ENCODE results near the gene CLSTN2. TPM values are rescaled to one million over a fixed set of nuclear protein-coding genes. Genes with fewer than 3 reads are reported as not detected.
A peak's percentile ranks its signal among the peaks of the same experiment; 100 is the strongest.

Gene CLSTN2
- total and polyA plus RNA-seq, 2 experiments from 2014 or later: 3.5 to 7.0 TPM

DNA sequence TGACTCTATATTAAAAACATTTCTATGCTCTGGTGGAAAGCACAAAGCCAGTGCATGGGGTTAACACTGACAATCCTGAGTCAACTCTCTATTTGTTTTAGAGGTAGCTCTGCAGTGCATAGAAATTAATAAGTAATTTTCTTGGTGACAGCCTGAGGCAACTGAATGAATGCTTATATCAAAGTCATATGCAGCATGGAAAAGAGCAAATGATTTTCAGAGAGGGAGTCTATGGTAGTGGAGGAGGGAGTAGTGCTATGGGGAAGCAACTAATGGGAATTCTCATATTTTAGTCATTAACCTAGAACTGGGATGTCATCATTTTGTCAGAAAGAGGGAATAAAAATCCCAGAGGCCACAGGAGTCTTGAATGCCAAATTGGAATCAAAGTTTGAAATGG is 99.1 kb downstream of the CLSTN2 start:
- TF ChIP-seq, protein P1, sequence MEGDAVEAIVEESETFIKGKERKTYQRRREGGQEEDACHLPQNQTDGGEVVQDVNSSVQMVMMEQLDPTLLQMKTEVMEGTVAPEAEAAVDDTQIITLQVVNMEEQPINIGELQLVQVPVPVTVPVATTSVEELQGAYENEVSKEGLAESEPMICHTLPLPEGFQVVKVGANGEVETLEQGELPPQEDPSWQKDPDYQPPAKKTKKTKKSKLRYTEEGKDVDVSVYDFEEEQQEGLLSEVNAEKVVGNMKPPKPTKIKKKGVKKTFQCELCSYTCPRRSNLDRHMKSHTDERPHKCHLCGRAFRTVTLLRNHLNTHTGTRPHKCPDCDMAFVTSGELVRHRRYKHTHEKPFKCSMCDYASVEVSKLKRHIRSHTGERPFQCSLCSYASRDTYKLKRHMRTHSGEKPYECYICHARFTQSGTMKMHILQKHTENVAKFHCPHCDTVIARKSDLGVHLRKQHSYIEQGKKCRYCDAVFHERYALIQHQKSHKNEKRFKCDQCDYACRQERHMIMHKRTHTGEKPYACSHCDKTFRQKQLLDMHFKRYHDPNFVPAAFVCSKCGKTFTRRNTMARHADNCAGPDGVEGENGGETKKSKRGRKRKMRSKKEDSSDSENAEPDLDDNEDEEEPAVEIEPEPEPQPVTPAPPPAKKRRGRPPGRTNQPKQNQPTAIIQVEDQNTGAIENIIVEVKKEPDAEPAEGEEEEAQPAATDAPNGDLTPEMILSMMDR (IDR thresholded peaks at IDR 0.05; ENCODE audit: low read depth, low read length): no peak
- Histone ChIP-seq H3K4me1 (ENCODE audit: low read depth) (no peaks in the 10 kb centered on the region), H3K9me3 (ENCODE audit: low read depth) (no peaks in the 10 kb centered on the region), H3K27me3 (no peaks in the 10 kb centered on the region), H3K4me3 (no peak overlapping the region), H3K27ac (no peak overlapping the region), H3K36me3 (no peaks in the 10 kb centered on the region)
- DNase-seq (ENCODE audit: low read depth in 1 of 2, low spot score in 1 of 2): no peak

DNA sequence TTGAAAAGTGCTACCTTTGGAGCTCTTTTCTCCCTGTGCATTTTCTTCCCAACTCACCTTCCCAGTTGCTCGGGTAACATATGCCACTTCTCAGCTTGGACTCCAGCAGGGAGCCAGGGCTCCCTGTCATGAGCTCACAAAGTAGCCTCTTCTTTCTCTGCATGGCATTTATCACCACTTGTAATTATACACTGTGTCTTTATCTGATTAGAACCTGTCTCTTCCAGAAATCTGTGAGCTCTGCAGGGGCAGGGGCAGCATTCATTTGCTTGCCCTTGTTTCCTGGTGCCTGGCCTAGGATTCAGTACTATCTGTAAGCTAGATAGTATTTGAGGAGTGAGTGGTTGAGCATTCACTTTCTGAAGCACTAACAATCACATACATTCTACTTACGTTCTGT is 100.9 kb downstream of the CLSTN2 start:
- no peak overlapping the region for H3K27ac ChIP-seq
- no peaks in the 10 kb centered on the region for H3K9me3 ChIP-seq (ENCODE audit: low read depth)
- TF ChIP-seq, protein P1 (IDR thresholded peaks at IDR 0.05; ENCODE audit: low read depth, low read length): no peak
- H3K36me3 ChIP-seq: no peaks in the 10 kb centered on the region
- H3K4me3 ChIP-seq: no peak overlapping the region
- H3K27me3 ChIP-seq: no peaks in the 10 kb centered on the region
- no peak for DNase-seq (ENCODE audit: low read depth in 1 of 2, low spot score in 1 of 2)
- H3K4me1 ChIP-seq (ENCODE audit: low read depth): no peaks in the 10 kb centered on the region

DNA sequence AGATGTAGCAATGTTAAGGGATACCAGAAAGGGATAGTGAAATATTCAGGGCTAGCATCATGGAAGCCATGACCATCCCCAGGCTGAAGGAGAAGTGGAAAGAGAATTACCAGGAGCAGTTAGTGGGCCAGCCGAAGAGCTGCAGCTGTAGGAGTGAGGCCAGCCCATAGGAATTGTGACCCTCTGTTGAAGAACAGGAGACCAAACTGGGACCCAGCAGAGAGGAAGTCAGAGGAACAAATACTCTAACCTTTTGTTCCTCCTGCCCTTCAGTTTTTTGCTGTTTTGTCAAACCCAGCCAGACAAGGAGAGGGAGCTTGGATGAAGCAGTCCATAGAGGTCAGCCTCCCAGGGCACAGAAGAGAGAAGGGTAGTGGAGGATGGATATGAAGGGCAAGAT is 115.4 kb downstream of the CLSTN2 start:
- Histone ChIP-seq H3K4me1 (ENCODE audit: low read depth) (no peaks in the 10 kb centered on the region), H3K9me3 (ENCODE audit: low read depth) (no peaks in the 10 kb centered on the region), H3K27me3 (no peaks in the 10 kb centered on the region), H3K27ac (no peak overlapping the region), H3K4me3 (no peak overlapping the region), H3K36me3 (no peaks in the 10 kb centered on the region)
- TF ChIP-seq, protein P1 (IDR thresholded peaks at IDR 0.05; ENCODE audit: low read depth, low read length): no peak
- DNase-seq (ENCODE audit: low read depth in 1 of 2, low spot score in 1 of 2): no peak

DNA sequence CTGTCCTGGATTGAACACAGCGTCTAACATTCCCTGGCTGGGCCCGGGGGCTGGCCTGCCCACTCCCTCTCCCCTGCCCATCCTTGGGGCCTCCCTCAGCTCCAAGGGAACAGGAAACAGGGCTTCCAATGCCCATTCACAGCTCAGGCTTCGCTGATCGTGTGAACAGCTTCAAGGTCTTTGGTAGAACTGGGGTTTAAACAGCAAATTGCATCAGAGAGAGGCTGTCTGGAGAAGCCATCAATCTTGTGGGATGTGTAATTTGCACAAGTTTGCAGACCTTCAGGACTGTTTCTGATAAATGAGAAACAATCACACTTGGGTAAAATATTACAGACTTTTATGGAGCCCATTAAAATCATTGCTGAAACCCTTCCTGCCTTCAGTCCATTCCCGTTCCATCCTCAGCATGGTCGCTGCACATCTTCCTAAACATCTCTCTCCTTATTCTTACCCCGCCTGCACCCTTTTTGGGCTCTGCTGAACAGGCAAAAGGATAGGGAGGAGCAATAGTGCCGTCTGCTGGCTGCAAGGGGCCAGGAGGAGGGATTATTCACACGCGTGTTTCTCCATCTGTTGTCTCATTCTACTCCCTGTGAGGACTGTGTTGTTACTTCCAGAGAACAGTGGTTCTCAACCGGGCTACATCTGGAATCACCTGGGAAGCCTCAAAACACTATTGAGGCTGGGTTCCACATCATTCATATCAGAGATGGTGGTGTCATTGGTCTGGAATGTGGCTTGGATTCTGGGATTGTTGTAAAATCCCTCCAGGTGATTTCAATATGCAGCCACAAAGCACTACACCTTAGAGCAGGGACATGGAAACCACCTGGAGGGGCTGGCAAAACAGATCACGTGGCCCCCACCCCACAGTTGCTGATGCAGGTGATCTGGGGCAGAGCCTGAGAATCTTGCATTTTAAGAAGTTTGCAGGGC is 116.3 kb downstream of the CLSTN2 start:
- Histone ChIP-seq H3K4me1 (ENCODE audit: low read depth) (no peaks in the 10 kb centered on the region), H3K27ac (no peak overlapping the region), H3K27me3 (no peaks in the 10 kb centered on the region)

DNA sequence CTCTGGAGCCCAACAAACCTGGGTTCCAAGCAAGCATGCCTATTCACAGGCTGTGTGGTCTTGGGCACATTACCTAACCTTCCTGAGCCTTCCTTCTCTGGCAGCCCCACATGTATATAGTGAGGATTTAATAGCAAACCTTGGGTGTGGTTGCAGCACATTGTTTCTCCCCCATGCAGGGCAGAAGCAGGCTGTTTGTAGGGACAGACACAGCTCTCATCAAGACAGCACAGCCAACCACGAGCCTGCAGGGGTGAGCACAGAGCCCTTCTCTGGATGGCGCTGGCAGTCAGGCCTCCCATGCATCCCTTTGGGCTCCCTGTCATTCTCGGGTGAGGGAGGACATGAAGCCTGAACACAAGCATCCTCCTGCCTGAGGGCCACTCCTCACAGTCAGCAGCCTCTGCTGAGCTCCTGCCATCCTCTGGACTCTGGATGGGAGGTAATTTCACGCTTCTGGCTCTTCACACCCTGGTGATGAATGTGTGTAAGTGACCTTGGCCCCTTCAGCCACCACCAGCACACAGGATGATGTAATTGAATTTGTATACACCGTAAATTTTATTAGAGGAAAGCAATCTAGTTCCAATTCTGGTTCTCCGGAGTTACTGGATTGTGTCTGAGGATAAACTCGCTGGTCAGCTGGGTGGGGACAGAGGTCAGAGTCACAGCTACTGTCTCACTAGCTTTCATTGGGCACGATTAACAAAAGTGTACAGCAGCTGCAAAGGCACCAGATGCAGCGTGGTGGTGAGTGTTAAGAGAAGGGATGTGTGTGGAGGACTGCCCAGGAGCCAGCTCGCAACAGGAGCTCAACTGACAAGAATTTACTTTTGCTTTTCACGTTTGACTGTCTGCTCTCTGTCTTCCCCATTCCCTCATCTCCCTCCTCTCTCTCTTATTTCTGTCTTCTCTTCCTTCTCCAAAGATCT is 118.1 kb downstream of the CLSTN2 start:
- H3K27me3 ChIP-seq: no peaks in the 10 kb centered on the region

More for the DNA sequence above, 116.3 kb downstream of the CLSTN2 start:
- no peaks in the 10 kb centered on the region for H3K36me3 ChIP-seq
- TF ChIP-seq, protein P1 (IDR thresholded peaks at IDR 0.05; ENCODE audit: low read depth, low read length): no peak
- no peak overlapping the region for H3K4me3 ChIP-seq
- no peaks in the 10 kb centered on the region for H3K9me3 ChIP-seq (ENCODE audit: low read depth)
- DNase-seq (ENCODE audit: low read depth in 1 of 2, low spot score in 1 of 2): peak in 1 of 2 donors; percentile 27

More for the DNA sequence above, 118.1 kb downstream of the CLSTN2 start:
- TF ChIP-seq, protein P1 (IDR thresholded peaks at IDR 0.05; ENCODE audit: low read depth, low read length): no peak
- Histone ChIP-seq H3K4me3 (no peak overlapping the region), H3K9me3 (ENCODE audit: low read depth) (no peaks in the 10 kb centered on the region), H3K4me1 (ENCODE audit: low read depth) (no peaks in the 10 kb centered on the region), H3K27ac (no peak overlapping the region), H3K36me3 (no peaks in the 10 kb centered on the region)
- DNase-seq (ENCODE audit: low read depth in 1 of 2, low spot score in 1 of 2): no peak

All from cardiac muscle cell (in vitro differentiated cells and primary cell).